GM19239 (cell line): ENCODE data around the gene CARD10.
"Not testable (repeated sequence)": the region's sequence is repeated elsewhere in the genome, so short reads cannot be mapped to it uniquely, and the experiment has no call there.

ENCODE experiments used
- DNase-seq: peaks from one replicate; pipeline ENCODE4 v3.0.0; 2011; ENCODE audit warnings: low spot score; ENCODE audit not compliant: insufficient read length
- FAIRE-seq: peaks from 2 replicates; lab custom pipeline; 2011; peaks lifted over from hg19 to GRCh38; lab: Jason Lieb, UNC

CARD10 gene

GRCh38 chr22:37527952-37528351 lies 8.7 kb upstream of the CARD10 start:
- not testable (repeated sequence) for FAIRE-seq, DNase-seq

- DNase-seq, FAIRE-seq: not testable (repeated sequence)
Measured at GRCh38 chr22:37527081-37527752, 8.0 kb upstream of the CARD10 start.

GRCh38 chr22:37526376-37526775 lies 7.2 kb upstream of the CARD10 start:
- no peak for DNase-seq
- FAIRE-seq: no peak

- no peak for FAIRE-seq
Measured at GRCh38 chr22:37525746-37526350, 6.6 kb upstream of the CARD10 start.

GRCh38 chr22:37525073-37525745 lies 6.0 kb upstream of the CARD10 start:
- no peak for DNase-seq
- FAIRE-seq: no peak

More at GRCh38 chr22:37525746-37526350, 6.6 kb upstream of the CARD10 start:
- DNase-seq: no peak

GRCh38 chr22:37522482-37522881 lies 3.3 kb upstream of the CARD10 start:
- FAIRE-seq: no peak
- no peak for DNase-seq

- no peak for FAIRE-seq
- DNase-seq: no peak
Measured at GRCh38 chr22:37521236-37521739, 2.1 kb upstream of the CARD10 start.

GRCh38 chr22:37520776-37521191 lies 1.6 kb upstream of the CARD10 start:
- no peak for FAIRE-seq
- no peak for DNase-seq

GRCh38 chr22:37518509-37519267 lies 527 bp downstream of the CARD10 start:
- DNase-seq (no peak), FAIRE-seq (no peak)

GRCh38 chr22:37517826-37518450 lies 1.3 kb downstream of the CARD10 start:
- no peak for FAIRE-seq
- DNase-seq: no peak

GRCh38 chr22:37516456-37516855 lies 2.8 kb downstream of the CARD10 start:
- FAIRE-seq (no peak), DNase-seq (no peak)

- DNase-seq (no peak), FAIRE-seq (no peak)
Measured at GRCh38 chr22:37515901-37516300, 3.3 kb downstream of the CARD10 start.

- no peak for DNase-seq
- no peak for FAIRE-seq
Measured at GRCh38 chr22:37514526-37515051, 4.6 kb downstream of the CARD10 start.

- FAIRE-seq (no peak), DNase-seq (no peak)
Measured at GRCh38 chr22:37511395-37512104, 7.7 kb downstream of the CARD10 start.

- no peak for FAIRE-seq
Measured at GRCh38 chr22:37510091-37510490, 9.1 kb downstream of the CARD10 start.

GRCh38 chr22:37509059-37509860 lies 10.0 kb downstream of the CARD10 start:
- DNase-seq (no peak), FAIRE-seq (no peak)

More at GRCh38 chr22:37510091-37510490, 9.1 kb downstream of the CARD10 start:
- no peak for DNase-seq

GRCh38 chr22:37508431-37508992 lies 10.7 kb downstream of the CARD10 start:
- FAIRE-seq: no peak

GRCh38 chr22:37507731-37508130 lies 11.5 kb downstream of the CARD10 start:
- no peak for FAIRE-seq

More at GRCh38 chr22:37508431-37508992, 10.7 kb downstream of the CARD10 start:
- no peak for DNase-seq

More at GRCh38 chr22:37507731-37508130, 11.5 kb downstream of the CARD10 start:
- no peak for DNase-seq
